ENCODE results near the gene RAB27A.

- TF ChIP-seq TAF1 (IDR thresholded peaks at IDR 0.05; ENCODE audit: low read depth) (no peak), CEBPB (IDR thresholded peaks at IDR 0.05) (no peak), NFIC (IDR thresholded peaks at IDR 0.05) (no peak), EGR1 (IDR thresholded peaks at IDR 0.05) (no peak), RAD21 (IDR thresholded peaks at IDR 0.05; ENCODE audit: low read depth) (no peak), REST (IDR thresholded peaks at IDR 0.05; ENCODE audit: low read depth) (no peak), EP300 (IDR thresholded peaks at IDR 0.05; ENCODE audit: borderline replicate concordance) (no peak)
Observed at GRCh38 chr15:55197362-55197705, 92.3 kb downstream of the RAB27A start.
